Measurements from ENCODE around the gene MICB.

Gene MICB

DNA sequence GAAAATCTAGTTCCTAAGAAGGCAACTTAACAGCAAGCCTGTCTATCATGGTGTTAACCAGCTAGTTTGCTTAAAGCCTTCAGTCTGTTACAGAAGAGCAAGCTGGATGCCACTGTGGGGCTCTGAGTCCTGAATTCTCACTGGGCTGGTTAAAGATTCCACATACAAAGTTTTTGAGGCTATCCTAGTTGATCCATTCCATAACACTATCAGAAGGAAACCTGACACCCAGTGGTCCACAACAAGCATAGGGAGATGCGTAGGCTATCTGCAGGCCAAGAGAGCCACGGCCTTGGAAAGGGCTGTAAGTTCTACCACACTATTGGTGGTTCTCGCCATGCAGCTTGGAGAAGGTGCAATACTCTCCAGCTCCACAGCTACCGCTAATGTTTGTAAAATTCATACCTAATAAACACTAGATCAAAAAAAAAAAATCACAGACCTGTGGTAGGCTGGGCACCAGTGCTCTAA lies 30.4 kb downstream of the MICB start:
- Histone ChIP-seq H3K4me1 (ENCODE audit: control insufficient read depth, insufficient read depth, low read length) (peaks cover 3% of the 10 kb centered on the region), H3K27ac (ENCODE audit: extremely low read depth, low read depth, low read length) (no peak overlapping the region), H3K36me3 (ENCODE audit: control insufficient read depth in 2 of 2, insufficient read depth in 1 of 2, low read length in 2 of 2) (peaks cover 30 to 44% of the 10 kb centered on the region in 2 experiments), H3K9me3 (ENCODE audit: control insufficient read depth, insufficient read depth, low read depth, low read length) (no peaks in the 10 kb centered on the region), H3K4me3 (ENCODE audit: low read depth, low read length) (no peak overlapping the region)
- ChIA-PET POLR2A (interaction anchor here (0.5 to 6.3 kb wide), 12 partner anchors 10 to 610 kb away, joined by 3 to 112 read pairs (median 8); partner anchors contain the start of genes ABHD16A, C6orf47, DDX39B and HSPA1B), CTCF (interaction anchor here (0.9 to 2.7 kb wide), 7 partner anchors 11 to 128 kb away, joined by 3 to 26 read pairs (median 3); partner anchors contain the start of gene DDX39B)
- TF ChIP-seq ZNF792 (tag by site-specific recombination; IDR thresholded peaks at IDR 0.05) (no peak), ZNF658 (tag by site-specific recombination; IDR thresholded peaks at IDR 0.05) (no peak), ZNF16 (tag by site-specific recombination; IDR thresholded peaks at IDR 0.05; ENCODE audit: low read depth) (no peak), ZBTB1 (tag by site-specific recombination; IDR thresholded peaks at IDR 0.05) (no peak), ZBTB17 (tag by site-specific recombination; IDR thresholded peaks at IDR 0.05) (peak; percentile 78), BCL11B (tag by site-specific recombination; IDR thresholded peaks at IDR 0.05; ENCODE audit: low read depth) (no peak), ZNF324 (tag by site-specific recombination; IDR thresholded peaks at IDR 0.05) (no peak), ZNF600 (tag by site-specific recombination; IDR thresholded peaks at IDR 0.05) (peak; percentile 97), KLF10 (tag by site-specific recombination; IDR thresholded peaks at IDR 0.05) (peak; percentile 14; the same call in 1 of the 2 replicates), ZNF302 (tag by site-specific recombination; IDR thresholded peaks at IDR 0.05; ENCODE audit: low read depth) (no peak), ZBTB20 (tag by site-specific recombination; IDR thresholded peaks at IDR 0.05) (no peak), YY1 (tag by site-specific recombination; IDR thresholded peaks at IDR 0.05) (no peak), ZFP3 (tag by site-specific recombination; IDR thresholded peaks at IDR 0.05; ENCODE audit: low read depth) (no peak), ZNF660 (tag by site-specific recombination; IDR thresholded peaks at IDR 0.05) (peak; percentile 40; the same call in 1 of the 2 replicates), ZNF140 (tag by site-specific recombination; IDR thresholded peaks at IDR 0.05) (no peak)
- TF ChIP-seq, protein P1, sequence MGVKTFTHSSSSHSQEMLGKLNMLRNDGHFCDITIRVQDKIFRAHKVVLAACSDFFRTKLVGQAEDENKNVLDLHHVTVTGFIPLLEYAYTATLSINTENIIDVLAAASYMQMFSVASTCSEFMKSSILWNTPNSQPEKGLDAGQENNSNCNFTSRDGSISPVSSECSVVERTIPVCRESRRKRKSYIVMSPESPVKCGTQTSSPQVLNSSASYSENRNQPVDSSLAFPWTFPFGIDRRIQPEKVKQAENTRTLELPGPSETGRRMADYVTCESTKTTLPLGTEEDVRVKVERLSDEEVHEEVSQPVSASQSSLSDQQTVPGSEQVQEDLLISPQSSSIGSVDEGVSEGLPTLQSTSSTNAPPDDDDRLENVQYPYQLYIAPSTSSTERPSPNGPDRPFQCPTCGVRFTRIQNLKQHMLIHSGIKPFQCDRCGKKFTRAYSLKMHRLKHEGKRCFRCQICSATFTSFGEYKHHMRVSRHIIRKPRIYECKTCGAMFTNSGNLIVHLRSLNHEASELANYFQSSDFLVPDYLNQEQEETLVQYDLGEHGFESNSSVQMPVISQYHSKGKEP (tag by site-specific recombination; IDR thresholded peaks at IDR 0.05) = peak; percentile 60; the same call in 1 of the 2 replicates
- TF ChIP-seq, protein P2, sequence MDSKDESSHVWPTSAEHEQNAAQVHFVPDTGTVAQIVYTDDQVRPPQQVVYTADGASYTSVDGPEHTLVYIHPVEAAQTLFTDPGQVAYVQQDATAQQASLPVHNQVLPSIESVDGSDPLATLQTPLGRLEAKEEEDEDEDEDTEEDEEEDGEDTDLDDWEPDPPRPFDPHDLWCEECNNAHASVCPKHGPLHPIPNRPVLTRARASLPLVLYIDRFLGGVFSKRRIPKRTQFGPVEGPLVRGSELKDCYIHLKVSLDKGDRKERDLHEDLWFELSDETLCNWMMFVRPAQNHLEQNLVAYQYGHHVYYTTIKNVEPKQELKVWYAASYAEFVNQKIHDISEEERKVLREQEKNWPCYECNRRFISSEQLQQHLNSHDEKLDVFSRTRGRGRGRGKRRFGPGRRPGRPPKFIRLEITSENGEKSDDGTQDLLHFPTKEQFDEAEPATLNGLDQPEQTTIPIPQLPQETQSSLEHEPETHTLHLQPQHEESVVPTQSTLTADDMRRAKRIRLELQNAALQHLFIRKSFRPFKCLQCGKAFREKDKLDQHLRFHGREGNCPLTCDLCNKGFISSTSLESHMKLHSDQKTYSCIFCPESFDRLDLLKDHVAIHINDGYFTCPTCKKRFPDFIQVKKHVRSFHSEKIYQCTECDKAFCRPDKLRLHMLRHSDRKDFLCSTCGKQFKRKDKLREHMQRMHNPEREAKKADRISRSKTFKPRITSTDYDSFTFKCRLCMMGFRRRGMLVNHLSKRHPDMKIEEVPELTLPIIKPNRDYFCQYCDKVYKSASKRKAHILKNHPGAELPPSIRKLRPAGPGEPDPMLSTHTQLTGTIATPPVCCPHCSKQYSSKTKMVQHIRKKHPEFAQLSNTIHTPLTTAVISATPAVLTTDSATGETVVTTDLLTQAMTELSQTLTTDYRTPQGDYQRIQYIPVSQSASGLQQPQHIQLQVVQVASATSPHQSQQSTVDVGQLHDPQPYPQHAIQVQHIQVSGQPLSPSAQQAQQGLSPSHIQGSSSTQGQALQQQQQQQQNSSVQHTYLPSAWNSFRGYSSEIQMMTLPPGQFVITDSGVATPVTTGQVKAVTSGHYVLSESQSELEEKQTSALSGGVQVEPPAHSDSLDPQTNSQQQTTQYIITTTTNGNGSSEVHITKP (tag by site-specific recombination; IDR thresholded peaks at IDR 0.05) = peak; percentile 33

DNA sequence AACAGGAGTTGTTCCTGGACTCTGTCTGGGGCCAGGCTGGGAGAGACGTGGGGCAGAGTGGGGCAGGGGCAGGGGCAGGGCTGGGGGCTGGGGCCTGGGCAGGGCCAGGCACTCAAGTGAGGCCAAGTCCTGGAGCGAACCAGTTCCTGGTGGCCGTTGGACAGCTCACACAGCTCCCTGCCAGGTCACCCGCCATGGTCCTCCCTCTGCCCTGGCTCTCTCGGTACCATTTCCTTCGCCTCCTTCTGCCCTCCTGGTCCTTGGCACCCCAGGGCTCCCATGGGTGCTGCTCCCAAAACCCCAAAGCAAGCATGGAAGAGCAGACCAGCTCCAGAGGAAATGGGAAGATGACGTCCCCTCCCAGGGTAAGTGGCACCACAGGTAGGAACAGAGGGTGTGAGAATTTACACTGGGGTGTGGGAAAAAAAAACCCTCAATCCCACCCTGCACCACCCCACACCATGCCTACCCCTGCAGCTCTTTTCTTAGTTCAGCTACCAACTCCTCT lies 30.9 kb downstream of the MICB start, which contains the start of gene MCCD1:
Gene MCCD1, plus strand, starts transcription at position 142 of the 508 bp plus-strand sequence. Its CDS starts 53 bp downstream, at position 195.
- ChIA-PET CTCF (interaction anchor here (1.0 to 2.7 kb wide), 6 partner anchors 12 to 70 kb away, joined by 3 to 26 read pairs (median 4); partner anchors contain the start of gene DDX39B), POLR2A (interaction anchor here (0.5 to 6.3 kb wide), 14 partner anchors 9 to 657 kb away, joined by 3 to 112 read pairs (median 6); partner anchors contain the start of genes ABHD16A, C6orf47, DDX39B and HSPA1A)
- H3K9me3 ChIP-seq (ENCODE audit: control insufficient read depth, insufficient read depth, low read depth, low read length) = no peaks in the 10 kb centered on the region
- no peak within 1 kb of the TSS for H3K27ac ChIP-seq (ENCODE audit: extremely low read depth, low read depth, low read length)
- no peak within 1 kb of the TSS for H3K4me3 ChIP-seq (ENCODE audit: low read depth, low read length)
- peaks cover 35 to 49% of the 10 kb centered on the region in 2 experiments for H3K36me3 ChIP-seq (ENCODE audit: control insufficient read depth in 2 of 2, insufficient read depth in 1 of 2, low read length in 2 of 2)
- peaks cover 3% of the 10 kb centered on the region for H3K4me1 ChIP-seq (ENCODE audit: control insufficient read depth, insufficient read depth, low read length)
- no peak for TF ChIP-seq KLF9 (tag by site-specific recombination; IDR thresholded peaks at IDR 0.05; ENCODE audit: low read depth)
- TF ChIP-seq, protein P3, sequence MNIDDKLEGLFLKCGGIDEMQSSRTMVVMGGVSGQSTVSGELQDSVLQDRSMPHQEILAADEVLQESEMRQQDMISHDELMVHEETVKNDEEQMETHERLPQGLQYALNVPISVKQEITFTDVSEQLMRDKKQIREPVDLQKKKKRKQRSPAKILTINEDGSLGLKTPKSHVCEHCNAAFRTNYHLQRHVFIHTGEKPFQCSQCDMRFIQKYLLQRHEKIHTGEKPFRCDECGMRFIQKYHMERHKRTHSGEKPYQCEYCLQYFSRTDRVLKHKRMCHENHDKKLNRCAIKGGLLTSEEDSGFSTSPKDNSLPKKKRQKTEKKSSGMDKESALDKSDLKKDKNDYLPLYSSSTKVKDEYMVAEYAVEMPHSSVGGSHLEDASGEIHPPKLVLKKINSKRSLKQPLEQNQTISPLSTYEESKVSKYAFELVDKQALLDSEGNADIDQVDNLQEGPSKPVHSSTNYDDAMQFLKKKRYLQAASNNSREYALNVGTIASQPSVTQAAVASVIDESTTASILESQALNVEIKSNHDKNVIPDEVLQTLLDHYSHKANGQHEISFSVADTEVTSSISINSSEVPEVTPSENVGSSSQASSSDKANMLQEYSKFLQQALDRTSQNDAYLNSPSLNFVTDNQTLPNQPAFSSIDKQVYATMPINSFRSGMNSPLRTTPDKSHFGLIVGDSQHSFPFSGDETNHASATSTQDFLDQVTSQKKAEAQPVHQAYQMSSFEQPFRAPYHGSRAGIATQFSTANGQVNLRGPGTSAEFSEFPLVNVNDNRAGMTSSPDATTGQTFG (tag by site-specific recombination; IDR thresholded peaks at IDR 0.05; ENCODE audit: borderline replicate concordance) = no peak
- TF ChIP-seq HOXD13 (CRISPR knock-in tag; IDR thresholded peaks at IDR 0.05; ENCODE audit: borderline replicate concordance) = no peak
- TF ChIP-seq ZNF19 (tag by site-specific recombination; IDR thresholded peaks at IDR 0.05; ENCODE audit: low read depth) = no peak
- TF ChIP-seq ZNF670 (tag by site-specific recombination; IDR thresholded peaks at IDR 0.05; ENCODE audit: low read depth) = no peak
- no peak for TF ChIP-seq ZFP69B (tag by site-specific recombination; IDR thresholded peaks at IDR 0.05)
- TF ChIP-seq ZNF600 (tag by site-specific recombination; IDR thresholded peaks at IDR 0.05) = peak; percentile 16; the same call in 1 of the 2 replicates
- TF ChIP-seq ZNF521 (tag by site-specific recombination; IDR thresholded peaks at IDR 0.05) = no peak
- TF ChIP-seq, protein P4, sequence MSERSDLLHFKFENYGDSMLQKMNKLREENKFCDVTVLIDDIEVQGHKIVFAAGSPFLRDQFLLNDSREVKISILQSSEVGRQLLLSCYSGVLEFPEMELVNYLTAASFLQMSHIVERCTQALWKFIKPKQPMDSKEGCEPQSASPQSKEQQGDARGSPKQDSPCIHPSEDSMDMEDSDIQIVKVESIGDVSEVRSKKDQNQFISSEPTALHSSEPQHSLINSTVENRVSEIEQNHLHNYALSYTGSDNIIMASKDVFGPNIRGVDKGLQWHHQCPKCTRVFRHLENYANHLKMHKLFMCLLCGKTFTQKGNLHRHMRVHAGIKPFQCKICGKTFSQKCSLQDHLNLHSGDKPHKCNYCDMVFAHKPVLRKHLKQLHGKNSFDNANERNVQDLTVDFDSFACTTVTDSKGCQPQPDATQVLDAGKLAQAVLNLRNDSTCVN (tag by site-specific recombination; optimal IDR thresholded peaks at IDR 0.05) = peak; percentile 13
- TF ChIP-seq ZNF621 (tag by site-specific recombination; IDR thresholded peaks at IDR 0.05) = no peak
- no peak for TF ChIP-seq GLI4 (tag by site-specific recombination; IDR thresholded peaks at IDR 0.05)
